HG02759 (cell line): ENCODE results near the gene CDPF1.

Source experiments
- ATAC-seq: cut with Tn5 transposase; IDR thresholded peaks from one replicate; pipeline ENCODE4 v1.9.1; 2021; ENCODE audit warnings: mild to moderate bottlenecking, moderate library complexity; ENCODE audit not compliant: unreplicated experiment

CDPF1 gene

GRCh38 chr22:46259374-46259773 is 9.3 kb upstream of the CDPF1 start:
- ATAC-seq: no peak

DNA sequence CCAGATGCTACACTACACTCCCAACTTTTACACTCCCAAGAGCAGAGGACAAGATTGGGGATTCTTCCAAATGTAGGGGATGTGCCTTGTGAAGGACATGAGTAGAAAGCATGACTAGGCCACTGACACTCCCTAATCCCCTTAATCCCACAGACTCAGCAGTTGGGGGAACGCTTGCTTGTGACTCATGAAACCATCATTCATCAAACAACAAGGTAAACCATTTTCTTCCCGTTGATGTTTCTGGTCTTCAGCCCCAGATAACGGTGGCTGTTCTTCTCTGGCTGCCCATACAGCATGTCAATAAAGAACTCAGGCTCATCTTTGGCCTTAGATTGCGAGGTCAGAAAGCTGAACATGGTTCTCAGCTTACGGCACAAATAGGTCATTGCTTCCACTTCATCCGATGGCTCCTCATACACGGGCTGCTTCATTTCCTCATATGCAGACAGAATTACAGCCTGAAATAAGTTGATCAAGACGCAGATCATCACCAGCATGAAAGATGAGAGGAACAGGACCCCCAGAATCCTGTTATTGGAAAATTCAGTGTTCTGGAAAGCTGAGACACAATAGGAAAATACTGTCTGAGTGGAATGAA is 6.4 kb upstream of the CDPF1 start:
- ATAC-seq: no peak

- ATAC-seq: no peak
Measured at GRCh38 chr22:46251816-46252380, 1.8 kb upstream of the CDPF1 start.

DNA sequence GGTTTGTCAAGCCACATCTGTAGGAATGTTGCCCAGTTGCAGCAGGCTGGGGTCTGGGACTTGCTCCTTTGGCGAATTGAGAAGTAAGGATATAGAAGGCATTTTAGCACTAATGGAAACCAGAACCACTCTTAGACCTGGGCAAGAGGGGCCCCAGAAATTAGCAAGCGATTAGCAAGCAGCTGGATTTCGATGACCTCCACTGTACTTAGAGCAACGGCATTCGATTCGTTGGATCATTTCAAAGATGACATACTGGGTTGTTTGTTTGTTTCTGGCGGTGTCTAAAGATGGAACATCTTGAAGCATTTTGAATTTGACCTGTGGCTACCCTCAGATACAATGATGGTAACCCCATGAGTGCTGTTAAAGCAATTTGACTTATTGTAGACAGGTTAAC is 1.2 kb upstream of the CDPF1 start:
- ATAC-seq: no peak

- ATAC-seq: no peak
Measured at GRCh38 chr22:46250783-46251125, 661 bp upstream of the CDPF1 start.

GRCh38 chr22:46247443-46247975 is 2.6 kb downstream of the CDPF1 start:
- ATAC-seq: no peak

GRCh38 chr22:46246178-46246577 is 3.9 kb downstream of the CDPF1 start:
- no peak for ATAC-seq

DNA sequence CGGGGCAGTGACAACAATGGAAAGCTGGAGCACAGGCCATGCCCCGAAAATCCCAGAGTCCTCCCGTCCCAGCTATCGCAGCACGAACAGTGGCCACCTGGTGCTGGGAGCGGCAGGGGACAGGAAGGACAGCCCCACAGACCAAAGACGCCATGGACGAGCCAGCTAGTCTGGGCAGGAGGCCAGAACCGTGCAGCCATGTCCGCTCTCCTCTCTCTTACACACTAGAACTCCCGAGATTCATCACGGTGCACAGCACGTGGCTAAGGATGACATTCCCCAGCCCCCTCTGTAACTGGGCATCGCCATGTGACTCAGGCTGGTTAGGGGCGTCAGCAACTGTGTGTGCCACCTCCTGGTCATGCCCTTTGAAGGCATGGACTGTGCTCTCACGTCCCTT is 4.6 kb downstream of the CDPF1 start:
- no peak for ATAC-seq

DNA sequence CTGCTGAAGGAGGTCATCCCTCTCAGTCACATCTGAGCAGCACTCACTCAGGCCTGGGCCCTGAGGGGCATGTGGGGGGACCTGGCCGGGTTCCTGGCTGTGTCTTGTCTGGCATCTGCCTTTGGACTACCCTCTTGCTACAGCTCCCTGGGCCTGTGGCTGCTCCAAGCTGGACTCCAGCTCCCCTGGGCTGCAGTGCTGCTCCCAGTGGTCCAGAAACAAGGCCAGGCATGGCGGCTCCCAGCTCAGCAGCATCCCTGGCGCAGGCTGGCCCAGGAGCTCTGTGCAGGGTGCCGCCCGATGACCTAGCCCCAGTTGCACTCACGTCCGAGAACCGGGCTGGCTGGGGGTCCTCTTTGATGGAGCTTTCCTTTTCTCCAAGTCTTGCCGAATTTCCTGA is 5.3 kb downstream of the CDPF1 start:
- no peak for ATAC-seq

DNA sequence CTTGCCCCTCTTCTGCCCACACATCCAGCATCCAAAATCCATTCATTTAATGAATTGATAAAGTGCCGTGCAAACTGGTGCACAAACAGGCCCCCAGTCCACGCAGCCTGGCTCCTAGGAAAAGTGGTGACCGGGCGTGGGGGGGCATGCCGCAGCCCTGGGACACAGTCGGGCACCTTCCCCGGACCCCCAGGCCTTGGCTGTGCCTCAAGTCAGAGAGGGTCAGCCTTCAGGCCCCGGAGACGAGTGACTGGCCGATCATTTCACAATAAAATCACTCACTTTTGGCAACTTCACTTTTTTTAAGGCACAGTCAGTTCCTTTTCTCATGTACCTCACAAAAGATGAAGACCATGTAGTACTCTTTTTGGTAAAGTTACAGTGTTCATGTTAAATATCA is 8.0 kb downstream of the CDPF1 start:
- ATAC-seq: no peak

GRCh38 chr22:46241396-46242007 is 8.6 kb downstream of the CDPF1 start:
- ATAC-seq: no peak

DNA sequence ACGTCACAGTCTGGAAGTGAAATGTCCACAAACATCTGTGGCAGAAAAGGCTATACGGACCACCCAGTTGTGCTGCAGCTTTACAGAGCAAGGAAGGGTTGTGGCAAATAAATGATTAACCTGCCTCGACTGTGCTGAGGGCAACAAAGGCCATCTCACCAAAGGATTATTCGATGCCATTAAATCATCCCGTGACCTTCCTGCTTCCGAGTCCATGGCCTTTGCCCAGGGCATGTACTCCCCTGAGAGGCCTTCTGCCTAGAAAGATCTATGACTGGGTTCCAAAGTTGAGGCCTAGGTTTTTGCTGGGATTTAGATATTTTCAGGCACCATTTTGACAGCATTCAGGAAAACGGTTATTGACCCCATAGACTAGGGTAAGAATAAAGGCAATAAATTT is 9.2 kb downstream of the CDPF1 start:
- ATAC-seq: no peak

DNA sequence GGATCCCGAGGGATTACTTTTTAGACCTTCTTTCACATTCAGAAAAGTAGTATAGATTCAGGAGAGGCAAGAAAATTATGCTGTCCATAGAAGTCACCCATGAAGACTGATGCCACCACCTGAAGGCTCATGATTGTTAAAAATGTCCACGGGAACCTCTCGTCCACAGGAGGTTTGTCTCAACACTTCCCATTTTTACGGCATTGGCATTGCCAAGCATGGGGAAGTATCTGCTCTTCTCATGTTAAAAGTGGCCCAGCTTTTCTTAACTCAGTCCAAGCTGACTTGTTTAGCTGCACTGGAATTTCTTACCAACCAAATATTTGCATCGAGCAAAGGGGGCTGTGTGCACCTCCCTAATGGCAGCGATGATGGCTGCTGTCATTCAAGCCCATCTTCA is 9.6 kb downstream of the CDPF1 start:
- no peak for ATAC-seq

DNA sequence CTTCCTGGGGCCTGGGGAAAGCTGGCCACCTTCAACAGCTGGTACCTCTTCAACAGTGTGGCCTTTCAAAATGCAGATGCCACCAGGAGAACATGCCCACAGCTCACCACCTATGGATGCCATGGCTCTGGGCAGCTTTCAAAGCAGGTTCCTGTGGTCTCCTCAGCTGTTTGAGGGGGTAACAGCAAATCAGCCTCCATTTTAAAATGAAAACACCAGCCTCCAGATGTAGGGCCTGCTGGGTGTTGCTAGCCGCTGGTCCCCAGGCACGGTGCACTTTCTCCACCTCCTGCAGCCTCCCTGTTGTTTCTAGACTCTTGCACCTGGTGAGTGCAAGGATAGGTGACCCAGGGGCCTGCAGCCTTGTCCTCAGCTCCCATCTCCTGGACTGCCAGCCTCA is 10.0 kb downstream of the CDPF1 start:
- no peak for ATAC-seq

GRCh38 chr22:46239261-46240048 is 10.6 kb downstream of the CDPF1 start:
- ATAC-seq: no peak

DNA sequence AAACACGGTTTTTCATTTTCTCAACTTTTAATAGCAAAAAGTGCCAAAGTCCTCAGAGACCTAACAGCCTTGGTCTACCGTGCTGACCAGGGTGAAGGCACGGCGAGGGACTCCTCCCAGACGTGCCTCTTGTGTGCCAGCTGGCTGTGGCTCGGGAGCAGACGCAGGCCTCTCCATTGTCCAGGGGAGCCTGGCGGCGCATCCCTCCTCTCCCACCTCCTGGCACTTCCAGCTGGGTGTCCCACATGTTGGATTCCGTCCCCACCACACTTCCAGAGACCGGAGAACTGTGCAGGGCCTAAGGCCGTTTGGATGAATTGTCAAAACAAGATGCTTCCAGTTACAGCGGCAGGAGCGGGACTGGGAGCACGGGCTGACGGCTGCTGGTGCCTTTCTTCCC is 11.6 kb downstream of the CDPF1 start:
- ATAC-seq: no peak

- ATAC-seq: no peak
Measured at GRCh38 chr22:46237453-46238124, 12.5 kb downstream of the CDPF1 start.

- ATAC-seq: no peak
Measured at GRCh38 chr22:46234969-46235368, 15.1 kb downstream of the CDPF1 start.

DNA sequence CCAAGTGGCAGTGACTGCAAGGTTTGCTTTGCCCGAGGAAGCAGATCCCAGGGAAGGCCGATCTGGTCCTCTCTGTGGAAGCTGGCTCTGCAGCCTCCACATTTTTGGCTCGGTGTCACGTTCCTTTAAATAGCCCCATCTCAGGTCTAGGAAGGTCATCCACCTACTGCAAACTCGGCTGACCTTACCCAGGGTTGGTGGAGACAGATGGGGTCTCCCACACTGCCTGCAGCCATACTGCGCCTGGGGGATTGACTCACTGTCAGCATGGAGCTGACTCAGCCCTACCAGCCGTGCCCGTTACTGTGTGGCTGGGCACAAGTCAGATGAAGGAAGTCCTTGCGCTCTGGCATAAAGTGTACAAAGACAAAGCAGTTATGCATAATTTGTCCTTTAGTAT is 16.9 kb downstream of the CDPF1 start:
- ATAC-seq: no peak

- no peak for ATAC-seq
Measured at GRCh38 chr22:46230262-46230901, 19.7 kb downstream of the CDPF1 start.

DNA sequence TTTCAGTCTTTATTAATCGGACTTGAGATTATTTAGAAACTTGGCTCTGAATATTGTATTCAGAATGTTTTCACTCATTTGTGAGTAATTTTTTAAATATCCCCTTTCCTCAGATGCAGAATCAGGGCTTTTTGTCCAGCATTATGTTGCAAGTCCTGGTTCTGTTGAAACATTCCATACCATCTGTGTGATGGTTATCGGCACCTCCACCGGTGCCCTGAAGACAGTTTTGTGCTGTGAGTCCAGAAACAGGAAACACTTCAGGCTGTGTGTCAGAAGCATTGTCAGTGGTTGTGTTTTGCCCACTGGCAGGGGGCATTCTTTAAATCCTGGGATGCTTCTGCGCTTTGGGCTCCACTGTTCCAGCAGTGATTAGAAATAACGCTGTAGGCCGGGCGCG is 20.4 kb downstream of the CDPF1 start:
- no peak for ATAC-seq
